Kidney epithelial cell (primary cell): ENCODE measurements around the gene GZMM. TPM values are rescaled to one million over a fixed set of nuclear protein-coding genes. Genes with fewer than 3 reads are reported as not detected.

Experiments
- DNase-seq: peaks from one replicate; pipeline ENCODE4 v3.0.0-alpha.2; 2010; ENCODE audit warnings: low read depth
- H3K27me3 ChIP-seq: 2 replicates; pipeline ENCODE4 v1.6.0; 2011; ENCODE audit warnings: low read length; ENCODE audit not compliant: control insufficient read depth, insufficient read depth
- H3K36me3 ChIP-seq: 2 replicates; pipeline ENCODE4 v1.5.1; 2011; ENCODE audit warnings: low read length; ENCODE audit not compliant: control insufficient read depth, insufficient read depth
- H3K4me3 ChIP-seq: 2 replicates; pipeline ENCODE4 v1.5.1; 2011; ENCODE audit warnings: low read depth, mild to moderate bottlenecking, control low read depth, low read length
- CTCF ChIP-seq: IDR thresholded peaks from 2 replicates; pipeline ENCODE4 v1.5.1; 2011; ENCODE audit warnings: mild to moderate bottlenecking, moderate library complexity, low read length, control low read depth, inconsistent platforms; ENCODE audit not compliant: insufficient read depth, poor library complexity, severe bottlenecking
- total RNA-seq: library from RNA; depleted of rRNA; stranded (reverse); fragments of >200 nt; gene quantifications from 2 replicates; pipeline ENCODE4 v1.2.3, GENCODE V29; 2015

Gene GZMM
- total RNA-seq, 1 donor from 2014 or later, result not detected

DNA sequence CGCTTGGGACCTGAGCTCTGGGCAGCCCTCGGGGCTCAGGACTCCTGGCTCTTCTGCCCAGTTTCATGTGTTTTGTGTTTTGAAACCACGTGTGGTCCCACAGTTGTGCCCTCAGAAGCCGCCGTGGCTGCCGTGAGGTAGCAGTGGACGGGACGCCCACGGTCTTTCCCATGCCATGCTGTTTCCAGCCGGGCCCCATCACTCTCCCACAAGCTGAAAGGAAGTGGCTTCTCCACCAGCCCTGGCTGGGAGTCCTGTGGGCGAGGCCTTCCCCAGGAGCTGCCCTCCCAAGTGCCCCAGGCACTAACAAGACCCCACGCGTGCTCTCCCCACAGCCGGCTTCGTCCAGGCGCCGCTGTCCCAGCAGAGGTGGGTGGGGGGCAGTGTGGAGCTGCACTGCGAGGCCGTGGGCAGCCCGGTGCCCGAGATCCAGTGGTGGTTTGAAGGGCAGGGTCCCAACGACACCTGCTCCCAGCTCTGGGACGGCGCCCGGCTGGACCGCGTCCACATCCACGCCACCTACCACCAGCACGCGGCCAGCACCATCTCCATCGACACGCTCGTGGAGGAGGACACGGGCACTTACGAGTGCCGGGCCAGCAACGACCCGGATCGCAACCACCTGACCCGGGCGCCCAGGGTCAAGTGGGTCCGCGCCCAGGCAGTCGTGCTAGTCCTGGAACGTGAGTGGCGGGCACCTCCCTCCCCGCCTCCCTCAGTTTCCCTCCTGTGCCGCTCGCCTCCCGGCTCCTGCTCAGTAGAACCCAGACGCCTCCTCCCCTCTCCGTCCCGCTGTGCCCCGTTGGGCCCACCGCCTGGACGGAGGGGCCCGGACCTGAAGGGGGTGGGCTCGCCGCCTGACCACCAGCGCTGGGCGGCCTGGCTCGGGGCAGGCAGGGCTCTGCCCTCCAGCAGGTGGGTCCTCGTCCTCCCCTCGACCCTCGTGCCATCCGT, 33.9 kb downstream of the GZMM start:
- Histone ChIP-seq H3K4me3 (no peak overlapping the region), H3K27me3 (no peaks in the 10 kb centered on the region), H3K36me3 (peaks cover 6% of the 10 kb centered on the region)
- no peak for DNase-seq
- peak; percentile 3 for TF ChIP-seq CTCF

GRCh38 chr19:579111-579841, 35.4 kb downstream of the GZMM start:
- Histone ChIP-seq H3K36me3 (peaks cover 6% of the 10 kb centered on the region), H3K4me3 (no peak overlapping the region), H3K27me3 (no peaks in the 10 kb centered on the region)
- no peak for DNase-seq
- no peak for TF ChIP-seq CTCF

DNA sequence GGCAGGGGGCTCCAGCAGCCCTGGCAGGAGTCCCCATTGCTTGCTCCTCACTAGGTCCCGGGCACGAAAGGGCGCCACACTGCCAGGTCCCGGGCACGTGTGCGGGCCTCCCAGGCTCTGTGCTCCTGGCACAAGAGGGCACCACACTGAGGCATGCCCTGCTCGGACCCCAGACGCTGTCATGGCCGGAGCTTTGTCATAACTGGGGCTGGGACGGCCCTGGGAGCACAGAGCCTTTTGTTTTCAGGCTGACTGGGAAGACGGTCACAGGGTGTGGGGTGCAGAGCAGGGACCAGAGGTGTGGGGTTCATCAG, 35.9 kb downstream of the GZMM start:
- H3K36me3 ChIP-seq, result peaks cover 6% of the 10 kb centered on the region
- H3K4me3 ChIP-seq, result no peak overlapping the region
- DNase-seq, result no peak
- no peak for TF ChIP-seq CTCF
- no peaks in the 10 kb centered on the region for H3K27me3 ChIP-seq

- DNase-seq, result no peak
- Histone ChIP-seq H3K36me3 (peaks cover 6% of the 10 kb centered on the region), H3K27me3 (no peaks in the 10 kb centered on the region), H3K4me3 (no peak overlapping the region)
- TF ChIP-seq CTCF, result no peak
Observed at GRCh38 chr19:580274-580835, 36.5 kb downstream of the GZMM start.

- TF ChIP-seq CTCF, result no peak
- no peak for DNase-seq
- H3K27me3 ChIP-seq, result no peaks in the 10 kb centered on the region
- H3K4me3 ChIP-seq, result no peak overlapping the region
- H3K36me3 ChIP-seq, result peaks cover 6% of the 10 kb centered on the region
Observed at GRCh38 chr19:581399-582111, 37.7 kb downstream of the GZMM start.
